Lower lobe of right lung (tissue), 2 donors: ENCODE measurements around the gene NEU1. TPM values are rescaled to one million over a fixed set of nuclear protein-coding genes. Genes with fewer than 3 reads are reported as not detected.
"Not testable (repeated sequence)": the region's sequence is repeated elsewhere in the genome, so short reads cannot be mapped to it uniquely, and the experiment has no call there.

ENCODE experiments used
- ATAC-seq, 2 donors: fragments of 200-7000 bp; cut with Tn5 transposase; one replicate each; pipeline ENCODE4 v1.9.1; 2020 to 2022; ENCODE audit warnings: mild to moderate bottlenecking in 2 of 2, moderate library complexity in 2 of 2
- DNase-seq: peaks from one replicate; pipeline ENCODE4 v3.0.0-alpha.2; 2020
- H3K27ac ChIP-seq: fragments of 200-600 bp; one replicate; pipeline ENCODE4 v1.8.0; 2022
- H3K27me3 ChIP-seq: fragments of 200-600 bp; one replicate; pipeline ENCODE4 v1.8.0; 2022; ENCODE audit warnings: low read depth
- H3K36me3 ChIP-seq: fragments of 200-600 bp; one replicate; pipeline ENCODE4 v1.8.0; 2022; ENCODE audit warnings: mild to moderate bottlenecking
- H3K4me1 ChIP-seq: fragments of 200-600 bp; one replicate; pipeline ENCODE4 v1.8.0; 2022
- H3K4me3 ChIP-seq: fragments of 200-600 bp; one replicate; pipeline ENCODE4 v1.8.0; 2022; ENCODE audit warnings: mild to moderate bottlenecking
- H3K9me3 ChIP-seq: fragments of 200-600 bp; one replicate; pipeline ENCODE4 v1.8.0; 2022
- CTCF ChIP-seq: fragments of 200-600 bp; IDR thresholded peaks from one replicate; pipeline ENCODE4 v1.8.0; 2022; ENCODE audit warnings: antibody characterized with exemption, mild to moderate bottlenecking
- intact Hi-C: fragments of 100-400 bp; cut with DNase I; formaldehyde crosslinking; loops from one replicate; pipeline ENCODE4 v1.11.0; 2022
- total RNA-seq: library from RNA; stranded (reverse); fragmentation: NEBNext Ultra II Directional; extraction: Animal tissue kit (Norgen Biotek cat#: 25700); gene quantifications from one replicate; pipeline ENCODE4 v1.2.1, GENCODE V29; 2021
- donor health status: DM: no; HTN: yes; CAD: no; lungs with severe emphysema.

The NEU1 gene
- total RNA-seq, 1 donor from 2014 or later = 70.5 TPM

DNA sequence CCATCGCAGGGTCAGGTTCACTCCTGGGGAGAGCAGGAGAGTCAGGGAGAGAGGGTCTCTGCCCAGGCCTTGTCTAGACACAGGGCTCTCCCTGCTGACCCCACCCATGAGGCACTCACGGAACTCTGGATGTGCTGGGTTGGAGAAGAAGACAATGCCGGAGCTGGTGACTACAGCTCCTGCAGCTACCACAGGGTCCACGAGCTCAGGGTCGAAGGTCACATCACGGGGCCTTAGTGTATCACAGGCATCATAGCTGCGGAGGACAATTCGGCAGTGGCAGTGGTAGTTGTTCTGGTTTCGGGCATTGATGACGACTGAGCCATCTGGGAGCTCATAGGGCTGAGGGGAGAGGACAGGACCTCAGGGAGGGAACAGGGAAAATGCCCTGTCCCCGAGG, 2.7 kb downstream of the NEU1 start:
- no peak for DNase-seq
- peaks cover 48% of the 10 kb centered on the region for H3K36me3 ChIP-seq
- no peak overlapping the region for H3K4me3 ChIP-seq
- no peak for TF ChIP-seq CTCF
- H3K9me3 ChIP-seq = no peaks in the 10 kb centered on the region
- intact Hi-C loops = no loop called here
- H3K27me3 ChIP-seq = no peaks in the 10 kb centered on the region
- H3K4me1 ChIP-seq = peaks cover 25% of the 10 kb centered on the region
- H3K27ac ChIP-seq = no peak overlapping the region
- no peak for ATAC-seq

DNA sequence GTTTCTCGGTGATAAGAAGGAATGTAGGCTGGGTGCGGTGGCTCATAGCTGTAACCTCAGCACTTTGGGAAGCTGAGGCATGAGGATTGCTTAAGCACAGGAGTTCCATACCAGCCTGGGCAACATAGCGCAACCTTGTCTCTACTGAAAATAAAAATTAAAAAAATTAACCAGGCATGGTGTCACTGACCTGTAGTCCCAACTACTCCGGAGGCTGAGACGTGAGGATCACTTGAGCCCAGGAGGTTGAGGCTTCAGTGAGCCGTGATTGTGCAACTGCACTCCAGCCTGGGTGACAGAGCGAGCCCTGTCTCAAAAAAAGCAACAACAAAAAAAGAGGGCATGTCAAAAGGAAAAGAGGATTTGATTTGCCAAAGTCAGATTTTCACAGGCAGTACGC, 3.9 kb downstream of the NEU1 start:
- H3K27me3 ChIP-seq = no peaks in the 10 kb centered on the region
- H3K36me3 ChIP-seq = peaks cover 48% of the 10 kb centered on the region
- H3K9me3 ChIP-seq = no peaks in the 10 kb centered on the region
- H3K4me1 ChIP-seq = peaks cover 17% of the 10 kb centered on the region
- ATAC-seq = no peak
- no peak overlapping the region for H3K4me3 ChIP-seq
- no peak for TF ChIP-seq CTCF
- intact Hi-C loops = no loop called here
- no peak overlapping the region for H3K27ac ChIP-seq
- DNase-seq = no peak

GRCh38 chr6:31857774-31858173, 4.8 kb downstream of the NEU1 start:
- DNase-seq, ATAC-seq, H3K4me3 ChIP-seq, H3K27me3 ChIP-seq, intact Hi-C loops, H3K27ac ChIP-seq, H3K9me3 ChIP-seq: not testable (repeated sequence)
- H3K36me3 ChIP-seq = peaks cover 48% of the 10 kb centered on the region
- H3K4me1 ChIP-seq = peaks cover 11% of the 10 kb centered on the region

GRCh38 chr6:31851980-31852718, 10.5 kb downstream of the NEU1 start:
- intact Hi-C loops, H3K4me1 ChIP-seq, H3K27ac ChIP-seq, H3K36me3 ChIP-seq, H3K9me3 ChIP-seq, H3K27me3 ChIP-seq, H3K4me3 ChIP-seq, DNase-seq, ATAC-seq: not testable (repeated sequence)

DNA sequence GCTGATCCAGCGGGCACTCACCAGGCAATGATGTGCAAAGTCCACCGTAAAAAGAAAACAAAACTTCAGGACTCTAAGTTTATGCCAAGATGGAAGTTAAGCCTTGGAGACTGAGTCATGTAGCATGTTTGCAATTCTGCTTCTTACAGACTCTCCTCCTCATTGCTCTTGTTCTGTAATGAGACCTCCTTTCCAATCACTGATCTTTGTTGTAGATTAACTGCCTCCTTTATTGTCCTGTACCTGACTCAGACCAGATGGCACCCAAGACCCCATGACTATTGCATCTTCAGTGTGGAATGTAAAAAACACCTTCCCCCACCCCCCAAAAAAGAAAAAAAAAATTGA, 11.2 kb downstream of the NEU1 start:
- no peaks in the 10 kb centered on the region for H3K4me1 ChIP-seq
- no peaks in the 10 kb centered on the region for H3K9me3 ChIP-seq
- H3K36me3 ChIP-seq = no peaks in the 10 kb centered on the region
- no peak for TF ChIP-seq CTCF
- no peak overlapping the region for H3K4me3 ChIP-seq
- H3K27ac ChIP-seq = no peak overlapping the region
- H3K27me3 ChIP-seq = no peaks in the 10 kb centered on the region
- intact Hi-C loops = no loop called here
- no peak for ATAC-seq
- DNase-seq = no peak

DNA sequence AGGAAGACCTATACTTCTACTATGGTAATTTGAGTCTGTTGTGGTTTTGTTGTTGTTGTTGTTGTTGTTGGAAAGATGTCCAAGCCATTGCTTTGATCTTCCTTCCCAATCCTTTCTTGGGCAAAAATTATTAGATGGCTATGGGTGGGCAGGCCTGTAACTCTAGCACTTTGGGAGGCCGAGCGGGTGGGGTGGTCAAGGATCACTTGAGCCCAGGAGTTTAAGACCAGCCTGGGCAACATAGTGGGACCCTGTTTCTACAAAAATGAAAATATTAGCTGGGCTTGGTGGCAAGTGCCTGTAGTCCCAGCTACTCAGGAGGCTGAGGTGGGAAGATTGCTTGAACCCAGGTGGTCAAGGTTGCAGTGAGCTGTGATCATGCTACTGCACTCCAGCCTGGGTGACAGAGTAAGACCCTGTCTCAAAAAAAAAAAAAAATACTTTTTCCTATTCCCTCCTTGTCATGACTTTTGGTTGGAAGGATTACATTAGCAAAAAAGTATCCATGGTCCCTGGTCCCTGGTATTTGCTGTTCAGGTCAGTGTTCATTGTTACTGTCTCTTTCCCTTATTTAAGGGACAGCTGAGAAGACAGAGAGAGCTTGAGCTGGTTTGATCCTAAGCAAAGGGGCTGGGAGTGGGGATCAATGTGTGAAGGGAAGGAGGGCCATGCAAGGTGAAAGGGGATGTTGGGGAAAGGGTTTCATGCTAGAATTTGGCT, 11.7 kb downstream of the NEU1 start:
- intact Hi-C loops = no loop called here
- Histone ChIP-seq H3K27me3 (no peaks in the 10 kb centered on the region), H3K4me1 (no peaks in the 10 kb centered on the region), H3K4me3 (no peak overlapping the region), H3K9me3 (no peaks in the 10 kb centered on the region), H3K27ac (no peak overlapping the region), H3K36me3 (no peaks in the 10 kb centered on the region)
- no peak for DNase-seq
- no peak for TF ChIP-seq CTCF
- ATAC-seq = no peak
